T-helper 17 cell (primary cell): Measurements from ENCODE around the gene EPHA3. TPM values are rescaled to one million over a fixed set of nuclear protein-coding genes. Genes with fewer than 3 reads are reported as not detected.

Experiments
- ATAC-seq: fragments of 150-1000 bp; cut with Tn5 transposase; 2 replicates; pipeline ENCODE4 v1.10.0; 2021; ENCODE audit warnings: mild to moderate bottlenecking, moderate library complexity
- DNase-seq, 3 donors: peaks; one replicate each; pipeline versions ENCODE4 v3.0.0 to v3.0.0-alpha.2; 2020 to 2021
- H3K9me3 ChIP-seq: one replicate; pipeline ENCODE4 v1.7.0; 2013; ENCODE audit warnings: low read length, mild to moderate bottlenecking; ENCODE audit not compliant: control insufficient read depth, poor library complexity, severe bottlenecking
- H3K27ac Mint-ChIP-seq: one replicate; pipeline ENCODE4 v1.8.0; 2022; ENCODE audit warnings: mild to moderate bottlenecking, moderate library complexity, mixed read lengths
- H3K27me3 Mint-ChIP-seq: one replicate; pipeline ENCODE4 v1.8.0; 2022; ENCODE audit warnings: mixed read lengths
- H3K36me3 Mint-ChIP-seq: one replicate; pipeline ENCODE4 v1.8.0; 2022; ENCODE audit warnings: low read depth, mixed read lengths
- H3K4me1 Mint-ChIP-seq: one replicate; pipeline ENCODE4 v1.8.0; 2022; ENCODE audit warnings: mild to moderate bottlenecking, mixed read lengths
- H3K4me3 Mint-ChIP-seq: one replicate; pipeline ENCODE4 v1.8.0; 2022; ENCODE audit warnings: mild to moderate bottlenecking, moderate library complexity, mixed read lengths
- total RNA-seq, 4 donors: library from RNA in 2 of 4; stranded (reverse) in 2 of 4; gene quantifications; one replicate each; pipeline ENCODE4 v1.2.3 and lab custom pipeline; 2022 to 2026

The EPHA3 gene
- total RNA-seq, 2 donors from 2014 or later = not detected

DNA sequence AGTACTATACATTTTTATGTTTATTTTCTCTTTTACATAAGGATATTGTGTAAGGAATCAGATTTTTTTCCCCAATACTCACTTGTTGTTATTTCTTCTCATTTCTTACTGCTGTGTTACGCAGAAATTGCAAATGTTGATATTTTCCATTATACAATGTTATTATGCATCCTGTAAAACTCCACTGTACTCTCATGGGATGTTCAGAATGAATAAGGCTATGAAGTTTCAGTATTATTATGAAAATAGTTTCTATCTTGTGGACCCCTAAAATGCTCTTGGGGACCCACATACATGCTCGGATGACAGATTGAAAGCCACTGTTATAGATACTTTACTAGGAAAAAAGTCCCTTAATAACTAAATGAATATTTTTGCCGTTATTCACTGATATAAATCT is 329.4 kb downstream of the EPHA3 start:
- no peak overlapping the region for H3K27ac Mint-ChIP-seq
- no peak overlapping the region for H3K4me3 Mint-ChIP-seq
- H3K36me3 Mint-ChIP-seq = no peaks in the 10 kb centered on the region
- H3K4me1 Mint-ChIP-seq = no peaks in the 10 kb centered on the region
- H3K27me3 Mint-ChIP-seq = no peaks in the 10 kb centered on the region
- DNase-seq = no peak
- no peak for ATAC-seq
- H3K9me3 ChIP-seq = no peaks in the 10 kb centered on the region

DNA sequence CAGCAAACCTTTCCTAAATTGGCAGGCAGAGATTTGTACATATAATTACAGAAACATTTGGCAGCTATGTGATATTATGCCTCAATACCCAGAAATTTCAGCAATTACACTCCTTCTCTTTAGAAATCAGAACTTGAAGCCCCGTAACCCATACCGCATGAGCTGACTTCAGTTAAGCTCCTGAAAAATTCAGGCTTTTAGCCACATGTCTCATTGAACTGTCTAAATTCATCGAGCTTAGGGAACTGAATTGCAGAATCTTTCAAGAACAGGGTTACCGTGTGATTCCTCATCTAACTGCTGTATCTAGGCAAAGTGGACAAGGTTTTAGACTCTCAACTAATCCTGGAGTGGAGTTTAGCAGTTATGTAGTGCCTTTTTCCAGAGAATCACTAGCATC is 333.0 kb downstream of the EPHA3 start:
- no peak for ATAC-seq

DNA sequence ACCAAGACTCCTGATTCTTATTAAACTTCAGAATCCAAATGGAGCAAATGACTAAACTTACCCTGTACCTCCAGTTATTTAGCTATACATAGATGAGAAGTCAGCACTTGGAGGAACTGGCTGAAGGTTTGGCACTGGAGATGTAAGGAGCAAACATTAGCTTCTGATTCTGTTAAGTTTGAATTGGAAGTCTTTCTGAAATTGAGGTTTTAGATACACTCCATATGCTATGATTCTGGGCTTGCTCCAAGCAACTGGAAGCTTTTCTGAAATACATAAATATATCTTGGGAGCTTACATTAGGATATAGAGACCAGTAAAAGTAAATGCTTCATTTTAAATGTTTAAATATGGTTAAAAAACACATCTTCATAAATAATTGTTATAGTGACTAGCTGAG is 333.7 kb downstream of the EPHA3 start:
- no peaks in the 10 kb centered on the region for H3K27me3 Mint-ChIP-seq
- H3K4me1 Mint-ChIP-seq = no peaks in the 10 kb centered on the region
- H3K27ac Mint-ChIP-seq = no peak overlapping the region
- ATAC-seq = no peak
- no peaks in the 10 kb centered on the region for H3K36me3 Mint-ChIP-seq
- no peaks in the 10 kb centered on the region for H3K9me3 ChIP-seq
- DNase-seq = no peak
- H3K4me3 Mint-ChIP-seq = no peak overlapping the region

More for the DNA sequence above, 333.0 kb downstream of the EPHA3 start:
- no peaks in the 10 kb centered on the region for H3K9me3 ChIP-seq
- no peak for DNase-seq
- Mint-ChIP-seq H3K36me3 (no peaks in the 10 kb centered on the region), H3K27ac (no peak overlapping the region), H3K4me1 (no peaks in the 10 kb centered on the region), H3K4me3 (no peak overlapping the region), H3K27me3 (no peaks in the 10 kb centered on the region)

DNA sequence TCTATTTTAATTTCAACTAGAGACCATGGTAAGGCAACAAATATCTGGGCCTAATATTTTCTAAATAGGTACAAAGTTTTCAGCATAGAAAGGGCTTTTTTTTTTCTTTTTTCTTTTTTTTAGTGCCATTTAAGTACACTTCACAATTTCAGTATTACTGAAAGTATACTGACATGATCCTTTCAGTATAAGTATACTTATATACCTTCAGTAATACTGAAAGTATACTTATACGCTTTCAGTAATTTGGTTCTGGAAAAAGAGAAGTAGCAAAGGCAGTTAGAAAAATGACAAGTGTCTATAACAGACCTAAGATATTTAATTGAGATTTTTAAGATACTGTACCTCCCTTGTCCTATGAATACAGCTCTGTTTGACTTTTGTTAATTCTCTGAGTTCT is 339.2 kb downstream of the EPHA3 start:
- no peak for ATAC-seq
- H3K9me3 ChIP-seq = no peaks in the 10 kb centered on the region
- DNase-seq = no peak
- Mint-ChIP-seq H3K4me1 (no peaks in the 10 kb centered on the region), H3K4me3 (no peak overlapping the region), H3K36me3 (no peaks in the 10 kb centered on the region), H3K27ac (no peak overlapping the region), H3K27me3 (no peaks in the 10 kb centered on the region)

DNA sequence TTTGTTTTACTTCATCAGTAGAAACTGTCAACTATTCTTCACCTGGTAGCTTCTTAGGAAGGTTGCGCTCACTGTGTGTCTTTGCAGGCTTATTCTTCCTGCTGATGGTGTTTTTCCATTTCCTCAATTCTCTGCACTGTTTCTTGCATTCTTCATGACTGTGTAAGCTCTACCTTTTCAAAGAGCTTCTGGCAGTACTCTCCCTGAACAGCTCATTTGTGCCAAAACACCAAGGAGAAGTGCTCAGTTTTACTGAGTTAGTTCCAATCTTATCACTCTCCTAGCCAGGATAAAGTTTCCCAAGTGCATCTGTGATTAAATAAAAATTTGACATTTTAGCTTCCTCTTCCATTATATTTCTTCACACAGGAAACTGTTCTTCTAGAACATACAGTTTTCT is 339.8 kb downstream of the EPHA3 start:
- no peak for ATAC-seq
- H3K4me1 Mint-ChIP-seq = no peaks in the 10 kb centered on the region
- H3K27ac Mint-ChIP-seq = no peak overlapping the region

DNA sequence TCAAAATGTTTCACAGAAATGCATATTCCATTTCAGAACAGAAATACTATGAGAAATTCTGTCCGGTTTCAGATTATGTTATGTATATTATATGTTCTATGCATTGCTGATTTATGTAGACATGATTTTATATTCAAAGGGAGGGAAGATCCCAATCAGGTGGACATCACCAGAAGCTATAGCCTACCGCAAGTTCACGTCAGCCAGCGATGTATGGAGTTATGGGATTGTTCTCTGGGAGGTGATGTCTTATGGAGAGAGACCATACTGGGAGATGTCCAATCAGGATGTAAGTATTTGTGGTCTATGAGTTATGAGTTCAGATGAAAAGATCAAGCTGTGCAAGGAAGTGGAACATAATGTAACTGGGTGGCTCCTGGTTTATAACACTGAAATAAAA is 341.7 kb downstream of the EPHA3 start:
- no peaks in the 10 kb centered on the region for H3K36me3 Mint-ChIP-seq
- no peaks in the 10 kb centered on the region for H3K27me3 Mint-ChIP-seq
- H3K9me3 ChIP-seq = no peaks in the 10 kb centered on the region
- no peaks in the 10 kb centered on the region for H3K4me1 Mint-ChIP-seq
- DNase-seq (no peak), ATAC-seq (no peak)
- no peak overlapping the region for H3K27ac Mint-ChIP-seq
- H3K4me3 Mint-ChIP-seq = no peak overlapping the region

More for the DNA sequence above, 339.8 kb downstream of the EPHA3 start:
- DNase-seq = no peak
- no peaks in the 10 kb centered on the region for H3K27me3 Mint-ChIP-seq
- H3K36me3 Mint-ChIP-seq = no peaks in the 10 kb centered on the region
- H3K4me3 Mint-ChIP-seq = no peak overlapping the region
- no peaks in the 10 kb centered on the region for H3K9me3 ChIP-seq

DNA sequence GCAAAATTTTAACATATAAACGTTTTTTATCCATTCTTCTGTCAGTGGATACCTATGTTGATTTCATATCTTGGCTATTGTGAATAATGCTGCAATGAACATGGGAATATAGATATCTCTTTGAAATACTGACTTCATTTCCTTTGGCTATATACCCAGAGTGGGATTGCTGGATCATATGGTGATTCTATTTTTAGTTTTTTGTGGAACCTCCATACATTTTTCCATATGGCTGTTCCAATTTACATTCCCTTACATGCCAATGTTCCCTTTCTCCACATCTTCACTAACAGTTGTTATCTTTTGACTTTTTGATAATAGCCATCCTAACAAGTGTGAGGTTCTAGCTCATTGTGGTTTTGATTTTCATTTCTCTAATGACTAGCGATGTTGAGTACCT is 344.6 kb downstream of the EPHA3 start:
- DNase-seq (no peak), ATAC-seq (no peak)
- H3K27ac Mint-ChIP-seq = no peak overlapping the region
- no peak overlapping the region for H3K4me3 Mint-ChIP-seq
- H3K36me3 Mint-ChIP-seq = no peaks in the 10 kb centered on the region
- no peaks in the 10 kb centered on the region for H3K4me1 Mint-ChIP-seq
- no peaks in the 10 kb centered on the region for H3K27me3 Mint-ChIP-seq
- no peaks in the 10 kb centered on the region for H3K9me3 ChIP-seq

DNA sequence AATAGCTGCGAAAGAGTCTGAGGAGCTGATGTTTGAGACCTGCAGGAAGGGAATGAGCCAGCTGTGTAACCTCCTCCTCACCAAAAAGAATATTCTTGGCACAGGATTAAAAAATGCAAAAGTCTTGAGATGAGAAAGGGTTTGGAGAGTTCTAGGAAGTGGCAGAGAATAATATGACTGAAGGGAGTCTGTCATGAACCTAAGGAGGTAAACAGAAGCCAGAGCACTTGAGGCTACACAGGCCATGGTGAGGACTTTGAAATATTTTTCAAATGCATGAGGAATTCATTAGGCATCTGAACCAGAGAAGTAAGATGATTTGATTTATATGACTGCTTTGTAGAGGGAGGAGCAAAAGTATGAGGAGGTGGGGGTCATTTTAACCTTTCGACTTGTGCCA is 347.8 kb downstream of the EPHA3 start:
- Mint-ChIP-seq H3K36me3 (no peaks in the 10 kb centered on the region), H3K4me1 (no peaks in the 10 kb centered on the region), H3K27ac (no peak overlapping the region), H3K4me3 (no peak overlapping the region), H3K27me3 (no peaks in the 10 kb centered on the region)
- H3K9me3 ChIP-seq = no peaks in the 10 kb centered on the region
- ATAC-seq (no peak), DNase-seq (no peak)

DNA sequence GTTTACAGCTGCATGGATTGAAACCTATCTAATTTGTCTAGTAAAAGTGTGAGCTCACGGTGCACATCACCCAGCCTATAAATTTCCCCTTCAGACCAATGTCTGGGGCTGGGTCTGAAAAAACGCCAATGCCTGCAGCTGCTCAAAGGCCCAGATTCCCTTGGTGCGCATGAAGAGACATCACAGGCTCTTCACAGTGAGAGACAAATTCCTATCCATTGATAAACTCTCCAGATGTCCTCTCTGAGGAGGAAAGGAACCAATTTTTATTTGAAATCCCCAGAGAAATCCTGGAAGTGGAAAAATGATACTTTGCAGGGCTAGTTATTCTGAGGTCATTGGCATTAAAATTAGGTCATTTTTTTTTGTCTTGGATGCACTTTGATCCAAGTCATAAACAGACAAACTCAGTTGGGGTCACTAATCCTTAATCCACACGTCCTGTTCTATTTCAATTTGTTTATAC is 360.5 kb downstream of the EPHA3 start:
- no peaks in the 10 kb centered on the region for H3K9me3 ChIP-seq
- H3K4me1 Mint-ChIP-seq = no peaks in the 10 kb centered on the region
- DNase-seq = no peak
- H3K4me3 Mint-ChIP-seq = no peak overlapping the region
- H3K36me3 Mint-ChIP-seq = no peaks in the 10 kb centered on the region
- no peak overlapping the region for H3K27ac Mint-ChIP-seq
- H3K27me3 Mint-ChIP-seq = no peaks in the 10 kb centered on the region
- no peak for ATAC-seq

DNA sequence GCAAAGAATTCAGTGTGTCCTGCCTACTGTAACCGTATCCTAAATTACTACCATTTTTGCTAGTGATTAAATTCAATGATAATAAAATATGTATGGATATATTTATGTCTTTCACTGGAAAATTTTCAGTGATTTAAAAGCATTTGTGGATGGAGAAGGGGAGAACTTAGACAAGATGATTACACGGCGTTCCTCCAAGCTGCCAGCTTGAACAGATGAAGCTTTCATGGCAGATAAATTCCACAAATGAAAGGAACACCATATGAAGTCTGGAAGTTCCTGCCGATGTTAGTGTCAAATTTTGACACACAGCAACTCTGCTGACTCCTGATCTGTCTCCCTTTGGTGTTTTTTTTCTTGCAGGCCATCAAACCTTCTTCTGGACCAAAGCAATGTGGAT is 364.7 kb downstream of the EPHA3 start:
- ATAC-seq = no peak
- no peaks in the 10 kb centered on the region for H3K36me3 Mint-ChIP-seq
- H3K9me3 ChIP-seq = no peaks in the 10 kb centered on the region
- H3K27ac Mint-ChIP-seq = no peak overlapping the region
- no peaks in the 10 kb centered on the region for H3K4me1 Mint-ChIP-seq
- no peaks in the 10 kb centered on the region for H3K27me3 Mint-ChIP-seq
- H3K4me3 Mint-ChIP-seq = no peak overlapping the region
- DNase-seq = no peak

DNA sequence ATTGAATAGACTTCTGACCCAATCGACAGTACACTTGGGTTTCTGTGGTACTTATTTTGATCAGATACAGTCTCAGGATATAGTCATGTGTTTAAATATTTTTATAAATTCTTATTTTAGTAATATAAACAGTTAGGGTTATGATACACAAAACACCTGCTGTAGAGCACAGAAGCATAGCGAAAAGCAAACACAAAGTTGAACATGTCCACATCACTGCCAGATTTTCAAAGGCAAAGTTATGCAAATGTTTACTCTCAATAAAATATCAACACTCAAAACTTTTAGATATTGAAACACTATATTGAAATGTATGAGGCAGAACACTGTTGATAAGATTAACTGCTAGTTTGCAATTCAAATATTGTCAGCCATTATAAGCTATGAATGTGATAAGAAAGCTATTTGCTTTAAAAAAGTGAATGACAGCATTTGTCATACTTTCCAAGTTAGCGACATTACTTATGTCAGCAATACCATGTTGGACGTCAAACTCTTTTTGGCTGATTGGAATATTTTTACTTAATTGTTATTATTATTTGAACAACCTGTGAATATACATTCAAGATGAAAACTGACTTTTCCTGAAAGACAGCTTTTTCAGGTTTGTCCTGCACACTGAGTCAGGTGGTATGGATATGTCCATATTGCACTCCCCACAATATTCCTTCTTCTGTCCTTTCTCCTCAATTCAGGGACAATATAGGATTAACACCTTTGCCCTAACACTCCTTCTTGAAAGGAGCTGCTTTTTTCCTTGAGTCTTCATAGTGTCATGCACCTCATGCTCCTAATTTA is 367.1 kb downstream of the EPHA3 start:
- DNase-seq = no peak
- Mint-ChIP-seq H3K4me3 (no peak overlapping the region), H3K27ac (no peak overlapping the region), H3K36me3 (no peaks in the 10 kb centered on the region), H3K27me3 (no peaks in the 10 kb centered on the region), H3K4me1 (no peaks in the 10 kb centered on the region)
- no peak for ATAC-seq
- no peaks in the 10 kb centered on the region for H3K9me3 ChIP-seq

DNA sequence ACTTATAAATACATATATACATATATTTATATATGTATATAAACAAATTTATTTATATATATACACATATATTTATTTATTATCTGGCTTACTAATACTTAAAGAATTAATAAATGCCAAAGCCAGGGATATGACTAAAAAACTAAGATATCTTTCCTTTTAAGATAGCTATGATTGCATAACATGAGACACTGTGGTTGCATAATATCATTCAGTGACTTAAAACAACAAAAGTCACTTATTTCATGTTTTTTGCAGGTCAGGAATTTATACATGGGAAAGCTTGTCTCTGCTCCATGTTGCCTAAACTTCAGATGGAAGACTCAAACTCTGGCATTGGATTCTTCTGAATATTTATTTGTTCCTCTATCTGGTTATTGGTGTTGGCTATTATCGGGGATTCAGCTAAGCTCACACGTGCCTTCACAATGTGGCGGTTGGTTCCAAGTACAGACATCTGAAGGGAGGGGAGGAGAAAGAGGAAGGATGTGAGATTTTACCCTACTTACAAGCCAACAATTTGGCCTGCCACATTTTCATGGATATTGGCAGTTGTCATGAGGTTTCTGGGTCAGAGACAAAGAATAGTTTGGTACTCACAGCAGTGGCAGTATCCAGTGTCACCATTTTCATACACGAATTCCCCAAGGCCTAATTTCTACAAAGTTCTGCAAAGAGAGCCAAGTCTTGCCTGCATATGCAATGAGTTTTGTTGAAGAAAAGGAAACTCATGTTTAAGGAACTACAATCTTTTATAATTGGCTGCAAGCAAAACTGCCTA is 381.6 kb downstream of the EPHA3 start:
- no peak for DNase-seq
- no peak for ATAC-seq
- no peak overlapping the region for H3K27ac Mint-ChIP-seq
- no peaks in the 10 kb centered on the region for H3K9me3 ChIP-seq
- no peaks in the 10 kb centered on the region for H3K4me1 Mint-ChIP-seq
- H3K36me3 Mint-ChIP-seq = no peaks in the 10 kb centered on the region
- no peaks in the 10 kb centered on the region for H3K27me3 Mint-ChIP-seq
- H3K4me3 Mint-ChIP-seq = no peak overlapping the region

DNA sequence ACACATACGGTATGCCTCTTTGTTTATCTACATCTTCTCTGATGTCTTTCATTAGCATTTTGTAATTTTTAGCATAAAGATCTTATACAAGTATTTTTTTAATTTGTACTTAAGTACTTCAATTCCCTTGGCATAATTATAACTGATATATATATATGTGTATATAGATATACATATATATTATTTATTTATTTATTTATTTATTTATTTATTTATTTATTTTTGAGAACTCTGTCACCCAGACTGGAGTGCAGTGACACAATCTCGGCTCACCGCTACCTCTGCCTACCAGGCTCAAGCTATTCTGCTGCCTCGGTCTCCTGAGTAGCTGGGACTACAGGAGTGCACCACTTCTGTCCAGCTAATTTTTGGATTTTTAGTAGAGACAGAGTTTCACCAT is 382.7 kb downstream of the EPHA3 start:
- H3K27ac Mint-ChIP-seq = no peak overlapping the region
- no peaks in the 10 kb centered on the region for H3K36me3 Mint-ChIP-seq
- ATAC-seq (no peak), DNase-seq (no peak)
- no peaks in the 10 kb centered on the region for H3K4me1 Mint-ChIP-seq
- no peaks in the 10 kb centered on the region for H3K27me3 Mint-ChIP-seq
- no peak overlapping the region for H3K4me3 Mint-ChIP-seq
- no peaks in the 10 kb centered on the region for H3K9me3 ChIP-seq

DNA sequence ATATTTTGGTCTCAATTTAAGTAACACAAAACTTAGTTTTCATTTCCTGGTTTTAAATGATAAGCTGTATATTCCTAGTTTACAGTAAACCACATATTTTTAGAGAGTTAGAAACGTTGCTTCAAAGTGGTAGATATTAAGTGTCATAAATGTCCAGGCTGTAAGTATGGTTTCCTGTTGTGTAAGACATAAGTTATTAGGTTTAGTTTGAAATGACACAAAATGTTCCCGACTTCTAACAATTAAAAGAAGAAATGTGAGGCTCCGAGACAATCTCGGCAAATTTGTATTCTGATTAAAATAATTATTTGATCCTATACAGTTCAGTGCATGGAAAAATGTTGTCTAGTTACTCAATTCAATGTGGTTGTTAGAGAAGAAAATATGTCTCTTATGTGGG is 387.3 kb downstream of the EPHA3 start:
- no peak for ATAC-seq
- Mint-ChIP-seq H3K27me3 (no peaks in the 10 kb centered on the region), H3K4me3 (no peak overlapping the region), H3K4me1 (no peaks in the 10 kb centered on the region), H3K27ac (no peak overlapping the region), H3K36me3 (no peaks in the 10 kb centered on the region)
- no peaks in the 10 kb centered on the region for H3K9me3 ChIP-seq
- DNase-seq = no peak
